ENCODE data around the gene MAJIN. TPM values are rescaled to one million over a fixed set of nuclear protein-coding genes. Genes with fewer than 3 reads are reported as not detected.
A peak's percentile ranks its signal among the peaks of the same experiment; 100 is the strongest.

Gene MAJIN
- total and polyA plus RNA-seq, 10 of the 15 experiments (the other 5 are each of a cell fraction or from before 2014, with no cell fraction given) = 0.10 TPM; not detected in 9

DNA sequence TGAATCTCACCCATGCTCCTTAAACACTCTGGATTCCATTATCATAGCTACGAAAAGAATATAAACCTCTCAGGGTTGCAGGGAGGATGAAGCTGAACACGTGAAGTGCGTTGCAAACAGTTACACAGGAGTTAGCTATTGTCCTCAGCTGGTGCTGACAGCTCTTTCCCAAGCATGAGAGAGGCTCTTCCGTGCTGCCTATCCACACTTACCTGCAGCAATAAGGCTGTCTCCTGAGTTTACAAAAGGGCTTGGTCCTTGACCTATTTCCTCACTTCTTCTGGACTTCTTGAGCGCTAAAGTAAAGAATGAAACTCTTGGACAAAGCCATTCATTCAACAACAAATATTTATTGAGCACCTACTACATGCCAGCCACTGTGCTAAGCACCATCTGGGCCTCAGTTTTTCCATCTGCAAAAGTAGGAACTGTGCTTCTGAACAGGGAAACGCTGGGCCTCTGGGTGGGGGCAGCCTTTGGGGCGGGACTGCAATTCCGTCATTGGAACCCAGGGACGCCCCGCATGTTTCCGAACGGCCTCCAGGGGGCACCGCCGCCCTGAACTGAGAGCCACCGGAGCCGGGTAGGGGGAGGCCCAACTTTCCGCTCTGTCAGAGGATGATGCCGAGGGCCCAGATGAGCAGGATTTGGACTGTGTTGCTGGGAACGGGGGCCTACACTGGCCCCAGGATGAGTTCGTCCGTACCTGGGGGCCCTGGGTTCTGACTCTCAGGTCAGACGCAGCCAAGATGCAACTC is 41.4 kb upstream of the MAJIN start (continued):
- TF ChIP-seq IKZF2 (IDR thresholded peaks at IDR 0.05) (peak; percentile 37 to 40), RELA (IDR thresholded peaks at IDR 0.05; ENCODE audit: borderline replicate concordance, partially characterized antibody) (peak; percentile 8), CEBPB (IDR thresholded peaks at IDR 0.05; ENCODE audit: borderline replicate concordance in 1 of 2, low read depth in 2 of 2, low read length in 2 of 2) (no peak), POLR2AphosphoS5 (IDR thresholded peaks at IDR 0.05; ENCODE audit: low read length) (no peak), CHD1 (IDR thresholded peaks at IDR 0.05; ENCODE audit: low read depth, low read length) (no peak), EGR1 (IDR thresholded peaks at IDR 0.05; ENCODE audit: borderline replicate concordance in 1 of 2, low read depth in 2 of 2, low read length in 2 of 2) (no peak), SUZ12 (IDR thresholded peaks at IDR 0.05; ENCODE audit: unreplicated experiment) (no peak), MTA2 (IDR thresholded peaks at IDR 0.05; ENCODE audit: low read depth) (peak; percentile 40), MEF2A (IDR thresholded peaks at IDR 0.05; ENCODE audit: insufficient read depth, low read depth, low read length) (no peak), FOXK2 (IDR thresholded peaks at IDR 0.05) (no peak), NR2C1 (IDR thresholded peaks at IDR 0.05) (no peak), RFX5 (IDR thresholded peaks at IDR 0.05; ENCODE audit: low read depth, low read length) (0 out of 2 replicates have a peak, but pooled peaks have one; percentile 5), POLR2A (IDR thresholded peaks at IDR 0.05; ENCODE audit: low read depth, low read length) (no peak; the same call in 1 of the 2 replicates), RAD21 (IDR thresholded peaks at IDR 0.05; ENCODE audit: insufficient read depth, low read depth, low read length) (peak; percentile 87), ATF7 (IDR thresholded peaks at IDR 0.05; ENCODE audit: low read depth) (peak; percentile 69), PAX8 (IDR thresholded peaks at IDR 0.05) (no peak), JUNB (IDR thresholded peaks at IDR 0.05) (no peak), NFIC (IDR thresholded peaks at IDR 0.05; ENCODE audit: low read depth, low read length) (no peak), GATAD2B (conservative IDR thresholded peaks at IDR 0.05; ENCODE audit: low read depth) (no peak; the same call in 1 of the 2 replicates), DPF2 (IDR thresholded peaks at IDR 0.05) (no peak), KDM1A (IDR thresholded peaks at IDR 0.05; ENCODE audit: borderline replicate concordance) (no peak)
- TF ChIP-seq, protein P1, sequence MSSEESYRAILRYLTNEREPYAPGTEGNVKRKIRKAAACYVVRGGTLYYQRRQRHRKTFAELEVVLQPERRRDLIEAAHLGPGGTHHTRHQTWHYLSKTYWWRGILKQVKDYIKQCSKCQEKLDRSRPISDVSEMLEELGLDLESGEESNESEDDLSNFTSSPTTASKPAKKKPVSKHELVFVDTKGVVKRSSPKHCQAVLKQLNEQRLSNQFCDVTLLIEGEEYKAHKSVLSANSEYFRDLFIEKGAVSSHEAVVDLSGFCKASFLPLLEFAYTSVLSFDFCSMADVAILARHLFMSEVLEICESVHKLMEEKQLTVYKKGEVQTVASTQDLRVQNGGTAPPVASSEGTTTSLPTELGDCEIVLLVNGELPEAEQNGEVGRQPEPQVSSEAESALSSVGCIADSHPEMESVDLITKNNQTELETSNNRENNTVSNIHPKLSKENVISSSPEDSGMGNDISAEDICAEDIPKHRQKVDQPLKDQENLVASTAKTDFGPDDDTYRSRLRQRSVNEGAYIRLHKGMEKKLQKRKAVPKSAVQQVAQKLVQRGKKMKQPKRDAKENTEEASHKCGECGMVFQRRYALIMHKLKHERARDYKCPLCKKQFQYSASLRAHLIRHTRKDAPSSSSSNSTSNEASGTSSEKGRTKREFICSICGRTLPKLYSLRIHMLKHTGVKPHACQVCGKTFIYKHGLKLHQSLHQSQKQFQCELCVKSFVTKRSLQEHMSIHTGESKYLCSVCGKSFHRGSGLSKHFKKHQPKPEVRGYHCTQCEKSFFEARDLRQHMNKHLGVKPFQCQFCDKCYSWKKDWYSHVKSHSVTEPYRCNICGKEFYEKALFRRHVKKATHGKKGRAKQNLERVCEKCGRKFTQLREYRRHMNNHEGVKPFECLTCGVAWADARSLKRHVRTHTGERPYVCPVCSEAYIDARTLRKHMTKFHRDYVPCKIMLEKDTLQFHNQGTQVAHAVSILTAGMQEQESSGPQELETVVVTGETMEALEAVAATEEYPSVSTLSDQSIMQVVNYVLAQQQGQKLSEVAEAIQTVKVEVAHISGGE (CRISPR knock-in tag; IDR thresholded peaks at IDR 0.05) = no peak
- TF ChIP-seq, protein P2, sequence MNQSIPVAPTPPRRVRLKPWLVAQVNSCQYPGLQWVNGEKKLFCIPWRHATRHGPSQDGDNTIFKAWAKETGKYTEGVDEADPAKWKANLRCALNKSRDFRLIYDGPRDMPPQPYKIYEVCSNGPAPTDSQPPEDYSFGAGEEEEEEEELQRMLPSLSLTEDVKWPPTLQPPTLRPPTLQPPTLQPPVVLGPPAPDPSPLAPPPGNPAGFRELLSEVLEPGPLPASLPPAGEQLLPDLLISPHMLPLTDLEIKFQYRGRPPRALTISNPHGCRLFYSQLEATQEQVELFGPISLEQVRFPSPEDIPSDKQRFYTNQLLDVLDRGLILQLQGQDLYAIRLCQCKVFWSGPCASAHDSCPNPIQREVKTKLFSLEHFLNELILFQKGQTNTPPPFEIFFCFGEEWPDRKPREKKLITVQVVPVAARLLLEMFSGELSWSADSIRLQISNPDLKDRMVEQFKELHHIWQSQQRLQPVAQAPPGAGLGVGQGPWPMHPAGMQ (IDR thresholded peaks at IDR 0.05; ENCODE audit: borderline replicate concordance) = no peak
- TF ChIP-seq, protein P3, sequence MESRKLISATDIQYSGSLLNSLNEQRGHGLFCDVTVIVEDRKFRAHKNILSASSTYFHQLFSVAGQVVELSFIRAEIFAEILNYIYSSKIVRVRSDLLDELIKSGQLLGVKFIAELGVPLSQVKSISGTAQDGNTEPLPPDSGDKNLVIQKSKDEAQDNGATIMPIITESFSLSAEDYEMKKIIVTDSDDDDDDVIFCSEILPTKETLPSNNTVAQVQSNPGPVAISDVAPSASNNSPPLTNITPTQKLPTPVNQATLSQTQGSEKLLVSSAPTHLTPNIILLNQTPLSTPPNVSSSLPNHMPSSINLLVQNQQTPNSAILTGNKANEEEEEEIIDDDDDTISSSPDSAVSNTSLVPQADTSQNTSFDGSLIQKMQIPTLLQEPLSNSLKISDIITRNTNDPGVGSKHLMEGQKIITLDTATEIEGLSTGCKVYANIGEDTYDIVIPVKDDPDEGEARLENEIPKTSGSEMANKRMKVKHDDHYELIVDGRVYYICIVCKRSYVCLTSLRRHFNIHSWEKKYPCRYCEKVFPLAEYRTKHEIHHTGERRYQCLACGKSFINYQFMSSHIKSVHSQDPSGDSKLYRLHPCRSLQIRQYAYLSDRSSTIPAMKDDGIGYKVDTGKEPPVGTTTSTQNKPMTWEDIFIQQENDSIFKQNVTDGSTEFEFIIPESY (IDR thresholded peaks at IDR 0.05) = no peak
